Gastrocnemius medialis (tissue), 4 donors: ENCODE measurements around the gene RBM18. TPM values are rescaled to one million over a fixed set of nuclear protein-coding genes. Genes with fewer than 3 reads are reported as not detected.

Experiments used
- ATAC-seq, 2 donors: fragments of 150-250 bp; one replicate each; pipeline ENCODE4 v1.9.1; 2016
- DNase-seq, 2 donors: peaks; one replicate each; pipeline ENCODE4 v3.0.0-alpha.2; 2019
- H3K27ac ChIP-seq, 4 donors: fragments of 200-600 bp; sonication (generic); 1 replicate in 1 of 4; 2 replicates in 3 of 4; pipeline ENCODE4 v1.5.1; 2016 to 2018; ENCODE audit warnings: mild to moderate bottlenecking in 2 of 4, moderate library complexity in 1 of 4
- H3K27me3 ChIP-seq, 3 donors: fragments of 200-600 bp; sonication (generic) in 2 of 3; 1 replicate in 1 of 3; 2 replicates in 2 of 3; pipeline versions ENCODE4 v1.5.1 to v1.6.0; 2016 to 2019; ENCODE audit warnings: mild to moderate bottlenecking in 1 of 3, moderate library complexity in 1 of 3
- H3K36me3 ChIP-seq, 2 donors: fragments of 200-600 bp; sonication (generic) in 1 of 2; one replicate each; pipeline ENCODE4 v1.5.1; 2017 to 2018
- H3K4me1 ChIP-seq, 2 donors: fragments of 200-600 bp; sonication (generic) in 1 of 2; one replicate each; pipeline ENCODE4 v1.5.1; 2016 to 2017; ENCODE audit warnings: mild to moderate bottlenecking in 2 of 2
- H3K4me3 ChIP-seq, 4 donors: fragments of 200-600 bp; sonication (generic) in 3 of 4; 1 replicate in 1 of 4; 2 replicates in 3 of 4; pipeline ENCODE4 v1.5.1; 2016 to 2019; ENCODE audit warnings: mild to moderate bottlenecking in 2 of 4
- H3K9me3 ChIP-seq, 3 donors: fragments of 200-600 bp; sonication (generic) in 2 of 3; 1 replicate in 1 of 3; 2 replicates in 2 of 3; pipeline ENCODE4 v1.5.1; 2016 to 2019
- POLR2A ChIP-seq, 2 donors: fragments of 450-650 bp; IDR thresholded peaks; one replicate each; pipeline ENCODE4 v1.6.1; 2017; ENCODE audit warnings: antibody characterized with exemption in 2 of 2, mild to moderate bottlenecking in 2 of 2, moderate library complexity in 2 of 2
- in situ Hi-C, 4 donors: fragments of 200-750 bp; cut with MboI; loops; one replicate each; pipeline versions ENCODE4 v1.15.0 to v1.8.0; 2017; ENCODE audit warnings: low sequenced_read_pairs in 4 of 4
- intact Hi-C: fragments of 100-400 bp; cut with DNase I; formaldehyde crosslinking; loops from one replicate; pipeline ENCODE4 v1.15.1; 2023; ENCODE audit warnings: low total_unique reads
- total RNA-seq, 4 donors: library from RNA; depleted of rRNA; stranded (reverse); fragments of >200 nt; gene quantifications; one replicate each; pipeline versions ENCODE4 v1.1.0 to v1.2.3, GENCODE V29; 2016
- TF ChIP-seq, protein P1 (sequence below), 5 experiments: fragments of 450-650 bp in 3 of 5; fragments of 200-600 bp in 2 of 5; sonication (generic) in 2 of 5; IDR thresholded peaks in 4 of 5; conservative IDR thresholded peaks in 1 of 5; 1 replicate in 4 of 5; 2 replicates in 1 of 5; pipeline ENCODE4 v1.5.1; 2016 to 2019; ENCODE audit warnings: antibody characterized with exemption in 5 of 5, mild to moderate bottlenecking in 3 of 5, moderate library complexity in 3 of 5

RBM18 gene
- total RNA-seq, 4 donors from 2014 or later, result 10.6 to 26.6 (median 21.8) TPM

DNA sequence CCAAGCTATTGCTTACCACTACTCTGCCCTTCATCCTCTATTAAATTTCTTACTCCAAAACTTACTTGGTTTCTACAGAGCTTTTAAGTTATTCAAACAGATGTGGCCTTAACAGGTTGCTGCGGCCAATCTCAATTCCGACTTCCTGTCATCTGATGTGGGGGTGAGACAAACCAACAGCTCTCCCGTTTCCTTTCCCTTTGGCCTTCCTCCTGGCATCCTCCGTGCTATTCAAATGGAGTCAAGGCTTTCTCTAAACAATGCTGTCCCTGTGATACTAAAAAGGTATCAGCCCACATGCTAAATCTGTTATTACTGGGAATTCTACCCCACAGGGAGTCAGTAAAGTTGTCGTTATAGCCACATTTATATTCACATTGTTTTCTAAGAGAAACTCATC lies 11.8 kb downstream of the RBM18 start:
- no peaks in the 10 kb centered on the region for H3K27me3 ChIP-seq
- peaks cover 0 to 37% of the 10 kb centered on the region in 2 donors for H3K36me3 ChIP-seq
- intact Hi-C loops (no loop called here), in situ Hi-C loops (no loop called here)
- peaks cover 11 to 28% of the 10 kb centered on the region in 2 donors for H3K4me1 ChIP-seq
- H3K9me3 ChIP-seq, result no peaks in the 10 kb centered on the region
- ATAC-seq (no peak), DNase-seq (no peak)
- TF ChIP-seq, protein P1, sequence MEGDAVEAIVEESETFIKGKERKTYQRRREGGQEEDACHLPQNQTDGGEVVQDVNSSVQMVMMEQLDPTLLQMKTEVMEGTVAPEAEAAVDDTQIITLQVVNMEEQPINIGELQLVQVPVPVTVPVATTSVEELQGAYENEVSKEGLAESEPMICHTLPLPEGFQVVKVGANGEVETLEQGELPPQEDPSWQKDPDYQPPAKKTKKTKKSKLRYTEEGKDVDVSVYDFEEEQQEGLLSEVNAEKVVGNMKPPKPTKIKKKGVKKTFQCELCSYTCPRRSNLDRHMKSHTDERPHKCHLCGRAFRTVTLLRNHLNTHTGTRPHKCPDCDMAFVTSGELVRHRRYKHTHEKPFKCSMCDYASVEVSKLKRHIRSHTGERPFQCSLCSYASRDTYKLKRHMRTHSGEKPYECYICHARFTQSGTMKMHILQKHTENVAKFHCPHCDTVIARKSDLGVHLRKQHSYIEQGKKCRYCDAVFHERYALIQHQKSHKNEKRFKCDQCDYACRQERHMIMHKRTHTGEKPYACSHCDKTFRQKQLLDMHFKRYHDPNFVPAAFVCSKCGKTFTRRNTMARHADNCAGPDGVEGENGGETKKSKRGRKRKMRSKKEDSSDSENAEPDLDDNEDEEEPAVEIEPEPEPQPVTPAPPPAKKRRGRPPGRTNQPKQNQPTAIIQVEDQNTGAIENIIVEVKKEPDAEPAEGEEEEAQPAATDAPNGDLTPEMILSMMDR (IDR thresholded peaks at IDR 0.05 in 4 of 5, conservative IDR thresholded peaks at IDR 0.05 in 1 of 5), result no peak
- no peak for TF ChIP-seq POLR2A (IDR thresholded peaks at IDR 0.05)
- H3K27ac ChIP-seq, result peak overlapping the region; percentile 29 to 64 (median 42)
- no peak overlapping the region for H3K4me3 ChIP-seq

DNA sequence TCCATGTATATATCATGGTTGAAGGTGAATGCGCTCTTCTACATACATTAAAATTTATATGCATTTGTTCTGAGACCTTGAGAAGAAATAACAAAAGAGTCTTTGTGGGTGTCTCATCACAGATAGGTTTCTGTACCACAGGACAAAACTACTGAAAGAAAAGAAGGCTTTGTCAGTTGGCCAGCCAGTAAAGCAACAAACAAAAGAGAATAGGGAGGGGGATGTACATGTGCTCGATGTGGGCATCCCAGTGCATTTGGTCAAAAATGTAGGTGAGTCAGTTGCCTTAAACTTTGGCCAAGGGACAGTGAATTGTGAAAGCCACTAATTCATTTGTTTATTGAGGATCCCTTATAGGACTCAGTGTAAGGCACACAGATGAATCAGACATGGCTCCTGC lies 13.3 kb downstream of the RBM18 start:
- peak overlapping the region in 2 of 4 donors; percentile 3 to 32 for H3K27ac ChIP-seq
- in situ Hi-C loops (no loop called here), intact Hi-C loops (no loop called here)
- H3K4me3 ChIP-seq, result no peak overlapping the region
- H3K9me3 ChIP-seq, result no peaks in the 10 kb centered on the region
- peaks cover 0 to 41% of the 10 kb centered on the region in 2 donors for H3K36me3 ChIP-seq
- TF ChIP-seq, protein P1 (IDR thresholded peaks at IDR 0.05 in 4 of 5, conservative IDR thresholded peaks at IDR 0.05 in 1 of 5), result no peak
- TF ChIP-seq POLR2A (IDR thresholded peaks at IDR 0.05), result no peak
- ATAC-seq (no peak), DNase-seq (no peak)
- no peaks in the 10 kb centered on the region for H3K27me3 ChIP-seq
- H3K4me1 ChIP-seq, result peaks cover 11 to 28% of the 10 kb centered on the region in 2 donors

DNA sequence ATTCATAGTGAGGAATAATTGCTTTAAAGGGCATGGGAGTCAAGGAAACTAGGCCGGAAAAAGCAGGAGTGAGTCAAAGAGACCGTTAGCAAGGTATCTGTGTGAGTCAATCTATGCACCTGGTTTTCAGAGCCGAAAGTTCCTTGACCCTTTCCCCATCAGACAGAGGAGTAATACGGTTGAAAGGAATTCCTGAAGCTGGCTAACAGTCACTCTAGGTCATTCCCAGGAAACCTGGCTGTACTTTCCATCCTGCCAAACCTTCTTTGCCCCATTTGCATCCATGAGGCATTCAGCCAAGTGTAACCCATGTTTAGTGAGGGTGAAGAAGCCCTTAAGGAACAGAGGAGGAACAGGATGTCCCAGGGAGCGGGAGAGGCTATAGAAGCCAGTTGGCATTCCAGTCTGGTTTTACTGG lies 16.2 kb downstream of the RBM18 start:
- Histone ChIP-seq H3K27me3 (no peaks in the 10 kb centered on the region), H3K4me1 (peaks cover 11 to 22% of the 10 kb centered on the region in 2 donors), H3K27ac (peak overlapping the region in 2 of 4 donors; percentile 31 to 45), H3K36me3 (peaks cover 5 to 68% of the 10 kb centered on the region in 2 donors), H3K9me3 (no peaks in the 10 kb centered on the region), H3K4me3 (no peak overlapping the region)
- ATAC-seq (peak; percentile 82 to 85), DNase-seq (peak in 1 of 2 donors; percentile 37)
- TF ChIP-seq, protein P1 (IDR thresholded peaks at IDR 0.05 in 4 of 5, conservative IDR thresholded peaks at IDR 0.05 in 1 of 5), result no peak
- no peak for TF ChIP-seq POLR2A (IDR thresholded peaks at IDR 0.05)
- intact Hi-C loops (no loop called here), in situ Hi-C loops (no loop called here)

DNA sequence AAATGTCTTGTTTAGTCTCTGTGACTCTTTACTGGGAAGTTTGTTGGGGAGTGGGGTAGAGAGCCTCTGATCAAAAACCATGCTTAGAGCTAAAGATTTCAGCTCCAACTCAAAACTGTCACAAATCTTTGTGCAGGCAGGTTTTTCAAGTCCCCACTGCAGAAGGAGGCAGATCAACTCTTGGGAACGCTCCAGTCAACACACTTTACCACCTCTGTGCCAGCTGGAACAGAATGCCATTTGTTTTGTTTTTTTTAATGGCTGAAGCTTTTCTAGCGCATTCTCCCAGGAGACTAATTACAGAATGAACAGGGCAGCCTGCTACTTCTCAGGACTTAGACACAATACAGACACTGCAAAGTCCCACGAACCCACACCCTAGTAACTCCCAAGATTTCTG lies 18.0 kb downstream of the RBM18 start:
- H3K9me3 ChIP-seq, result no peaks in the 10 kb centered on the region
- no peak for DNase-seq
- ATAC-seq, result no peak
- H3K27me3 ChIP-seq, result no peaks in the 10 kb centered on the region
- H3K4me3 ChIP-seq, result no peak overlapping the region
- peaks cover 7 to 9% of the 10 kb centered on the region in 2 donors for H3K4me1 ChIP-seq
- in situ Hi-C loops (no loop called here), intact Hi-C loops (no loop called here)
- peaks cover 5 to 79% of the 10 kb centered on the region in 2 donors for H3K36me3 ChIP-seq
- TF ChIP-seq, protein P1 (IDR thresholded peaks at IDR 0.05 in 4 of 5, conservative IDR thresholded peaks at IDR 0.05 in 1 of 5), result no peak
- TF ChIP-seq POLR2A (IDR thresholded peaks at IDR 0.05), result no peak
- H3K27ac ChIP-seq, result no peak overlapping the region

DNA sequence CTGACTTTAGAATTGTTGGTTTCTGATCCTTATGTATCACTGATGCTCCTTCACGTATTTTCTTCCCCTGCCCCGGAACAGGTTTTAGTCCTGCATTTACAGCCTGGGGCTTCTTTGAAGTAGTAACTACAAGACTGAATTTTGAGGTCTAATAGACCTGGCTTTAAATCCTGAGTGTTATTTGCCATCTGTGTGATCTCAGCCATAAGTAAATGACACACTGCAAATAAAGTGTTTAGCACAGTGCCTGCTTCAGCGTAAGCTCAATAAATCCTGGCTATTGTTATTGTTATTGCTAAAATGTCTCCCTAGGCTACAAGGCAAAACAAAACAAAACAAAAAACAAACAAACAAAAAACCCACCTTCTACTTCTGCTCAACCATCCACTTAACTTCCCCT lies 20.3 kb downstream of the RBM18 start:
- DNase-seq (no peak), ATAC-seq (no peak)
- Histone ChIP-seq H3K27me3 (no peaks in the 10 kb centered on the region), H3K9me3 (no peaks in the 10 kb centered on the region), H3K4me3 (no peak overlapping the region), H3K4me1 (peaks cover 7 to 9% of the 10 kb centered on the region in 2 donors), H3K27ac (no peak overlapping the region), H3K36me3 (peaks cover 5 to 86% of the 10 kb centered on the region in 2 donors)
- in situ Hi-C loops (no loop called here), intact Hi-C loops (no loop called here)
- TF ChIP-seq, protein P1 (IDR thresholded peaks at IDR 0.05 in 4 of 5, conservative IDR thresholded peaks at IDR 0.05 in 1 of 5), result no peak
- TF ChIP-seq POLR2A (IDR thresholded peaks at IDR 0.05), result no peak
